Endothelial cell of umbilical vein (primary cell): ENCODE results near the gene KIAA0825. TPM values are rescaled to one million over a fixed set of nuclear protein-coding genes. Genes with fewer than 3 reads are reported as not detected.

Source experiments
- BruUV-seq: library from RNA; stranded (reverse); fragments of 400-500 nt; replicated peaks from 2 replicates; lab custom pipeline; 2021; lab: Mats Ljungman, UMichigan
- CTCF ChIA-PET: fragments of 300-600, 350-600 bp; sonication (Branson Sonifier 250); formaldehyde crosslinking; loops from one replicate; lab custom pipeline; 2021; ENCODE audit warnings: antibody characterized with exemption, inconsistent platforms; lab: Charles Lee
- POLR2A ChIA-PET: fragments of 300-600, 350-600 bp; sonication (Branson Sonifier 250); formaldehyde crosslinking; loops from one replicate; lab custom pipeline; 2021; ENCODE audit warnings: antibody characterized with exemption, inconsistent platforms; lab: Charles Lee
- DNase-seq: peaks from one replicate; pipeline ENCODE4 v3.0.0-alpha.2; 2011; ENCODE audit warnings: low read depth, low spot score
- FAIRE-seq: peaks from 2 replicates; lab custom pipeline; 2011; peaks lifted over from hg19 to GRCh38; lab: Jason Lieb, UNC
- H2AFZ ChIP-seq: 2 replicates; pipeline ENCODE4 v1.6.0; 2012; ENCODE audit warnings: low read depth, low read length, control low read depth, inconsistent platforms
- H3K27ac ChIP-seq: 2 replicates; pipeline ENCODE4 v1.5.1; 2011; ENCODE audit warnings: low read depth, mild to moderate bottlenecking, control low read depth, low read length, moderate library complexity; ENCODE audit not compliant: insufficient read depth
- H3K27me3 ChIP-seq, 2 experiments: 2 replicates each; pipeline versions ENCODE4 v1.6.0 to v1.6.1; 2011; ENCODE audit warnings: low read length in 2 of 2, mixed read lengths in 1 of 2; ENCODE audit not compliant: control insufficient read depth in 2 of 2, insufficient read depth in 2 of 2
- H3K36me3 ChIP-seq, 2 experiments: 2 replicates in 1 of 2; 3 replicates in 1 of 2; pipeline ENCODE4 v1.5.1; 2011; ENCODE audit warnings: low read length in 2 of 2, mild to moderate bottlenecking in 1 of 2, moderate library complexity in 1 of 2; ENCODE audit not compliant: control insufficient read depth in 2 of 2, insufficient read depth in 2 of 2; ENCODE audit errors: extremely low read depth in 1 of 2
- H3K4me1 ChIP-seq: 3 replicates; pipeline ENCODE4 v1.5.1; 2011; ENCODE audit warnings: mild to moderate bottlenecking, low read length; ENCODE audit not compliant: control insufficient read depth, insufficient read depth; ENCODE audit errors: extremely low read depth
- H3K4me2 ChIP-seq: 2 replicates; pipeline ENCODE4 v1.6.1; 2011; ENCODE audit warnings: low read length, control low read depth, mixed read lengths; ENCODE audit not compliant: insufficient read depth
- H3K4me3 ChIP-seq, 3 experiments: fragments of 200-600 bp in 1 of 3; sonication (generic), shearing (Covaris generic) in 1 of 3; replicated peaks in 1 of 3; 2 replicates each; pipeline ENCODE4 v1.5.1; 2011 to 2016; ENCODE audit warnings: control low read depth in 3 of 3, low read length in 3 of 3, mild to moderate bottlenecking in 2 of 3, inconsistent platforms in 1 of 3, low read depth in 1 of 3, moderate library complexity in 1 of 3; ENCODE audit not compliant: insufficient read depth in 1 of 3
- H3K79me2 ChIP-seq: 2 replicates; pipeline ENCODE4 v1.6.0; 2012; ENCODE audit warnings: low read length, inconsistent platforms; ENCODE audit not compliant: control insufficient read depth, insufficient read depth
- H3K9ac ChIP-seq: replicated peaks from 2 replicates; pipeline ENCODE3; 2011; ENCODE audit warnings: low read length, control low read depth; ENCODE audit not compliant: insufficient read depth; ENCODE audit errors: extremely low read depth
- H3K9me1 ChIP-seq: replicated peaks from 3 replicates; pipeline ENCODE4 v1.6.0; 2011; ENCODE audit warnings: mild to moderate bottlenecking, low read length; ENCODE audit not compliant: control insufficient read depth, insufficient read depth; ENCODE audit errors: extremely low read depth
- H3K9me3 ChIP-seq: replicated peaks from 2 replicates; pipeline ENCODE4 v1.5.1; 2012; ENCODE audit warnings: low read length, inconsistent platforms; ENCODE audit not compliant: control insufficient read depth, insufficient read depth
- H4K20me1 ChIP-seq: replicated peaks from 2 replicates; pipeline ENCODE3; 2011; ENCODE audit warnings: mild to moderate bottlenecking, low read length; ENCODE audit not compliant: control insufficient read depth, insufficient read depth; ENCODE audit errors: extremely low read depth
- EZH2 ChIP-seq: IDR thresholded peaks from 2 replicates; pipeline ENCODE4 v1.6.1; 2012; ENCODE audit warnings: borderline replicate concordance, low read depth, mild to moderate bottlenecking, moderate library complexity, low read length, inconsistent platforms; ENCODE audit not compliant: severe bottlenecking
- FOS ChIP-seq: IDR thresholded peaks from 2 replicates; pipeline ENCODE4 v1.6.1; 2011; ENCODE audit warnings: mild to moderate bottlenecking, low read length, moderate library complexity, borderline replicate concordance; ENCODE audit not compliant: insufficient read depth
- GATA2 ChIP-seq: IDR thresholded peaks from 2 replicates; pipeline ENCODE4 v1.7.0; 2011; ENCODE audit warnings: low read depth, mild to moderate bottlenecking, moderate library complexity, mixed read lengths, low read length; ENCODE audit not compliant: insufficient read length, insufficient read depth
- JUN ChIP-seq: IDR thresholded peaks from 2 replicates; pipeline ENCODE4 v1.6.1; 2011; ENCODE audit warnings: borderline replicate concordance, low read depth; ENCODE audit not compliant: insufficient read length, insufficient read depth
- MAX ChIP-seq: IDR thresholded peaks from 2 replicates; pipeline ENCODE4 v1.6.1; 2011; ENCODE audit not compliant: insufficient read depth, insufficient read length
- MYC ChIP-seq: IDR thresholded peaks from one replicate; pipeline ENCODE4 v1.6.1; 2011; ENCODE audit warnings: mild to moderate bottlenecking, low read depth, low read length
- POLR2AphosphoS5 ChIP-seq: IDR thresholded peaks from 2 replicates; pipeline ENCODE4 v1.6.1; 2012; ENCODE audit warnings: low read depth, mild to moderate bottlenecking, control low read depth, low read length, moderate library complexity; ENCODE audit not compliant: insufficient read depth
- dilution Hi-C: fragments of 300-500 bp; cut with MboI; formaldehyde crosslinking; loops from one replicate; pipeline ENCODE4 v1.15.0; 2019; ENCODE audit warnings: low sequenced_read_pairs; ENCODE audit not compliant: extremely low pct_ligation_motif_present
- intact Hi-C: fragments of 100-400 bp; cut with micrococcal nuclease; formaldehyde crosslinking; loops from one replicate; pipeline ENCODE4 v1.10.0; 2022
- polyA plus RNA-seq, 4 experiments: library from polyadenylated mRNA; depleted of rRNA in 3 of 4; stranded (reverse) in 3 of 4; unstranded in 1 of 4; fragments of >200 nt; gene quantifications; 2 replicates each; pipeline versions ENCODE4 v1.2.1 to v1.2.3, GENCODE V29; 2011 to 2012; ENCODE audit warnings: missing spikeins in 1 of 4
- total RNA-seq: library from RNA; stranded (reverse); gene quantifications from 2 replicates; pipeline ENCODE4 v1.2.3, GENCODE V29; 2021

Gene KIAA0825
- total and polyA plus RNA-seq, 2 donors (not counting 3 experiments of a cell fraction or from before 2014, with no cell fraction given) = 0.15 to 1.1 TPM

- dilution Hi-C loops (no loop called here), intact Hi-C loops (no loop called here)
- H3K9me1 ChIP-seq = no peaks in the 10 kb centered on the region
- no peak overlapping the region for H2AFZ ChIP-seq
- H4K20me1 ChIP-seq = no peaks in the 10 kb centered on the region
- DNase-seq (no peak), FAIRE-seq (no peak)
- H3K36me3 ChIP-seq = no peaks in the 10 kb centered on the region
- no peaks in the 10 kb centered on the region for H3K27me3 ChIP-seq
- no peak overlapping the region for H3K9ac ChIP-seq
- no peaks in the 10 kb centered on the region for H3K79me2 ChIP-seq
- H3K4me1 ChIP-seq = no peaks in the 10 kb centered on the region
- no peak overlapping the region for H3K4me3 ChIP-seq
- ChIA-PET CTCF (no interaction called here), POLR2A (no interaction called here)
- TF ChIP-seq GATA2 = no peak
- no peak for TF ChIP-seq POLR2AphosphoS5
- no peak for TF ChIP-seq MYC
- TF ChIP-seq EZH2 = no peak
- no peak for TF ChIP-seq JUN
- no peak for TF ChIP-seq MAX
- H3K4me2 ChIP-seq = no peak overlapping the region
- no peak overlapping the region for H3K27ac ChIP-seq
- no TSS peak for BruUV-seq
- no peaks in the 10 kb centered on the region for H3K9me3 ChIP-seq
Observed at GRCh38 chr5:94395468-94395867, 222.9 kb downstream of the KIAA0825 start.

- BruUV-seq = no TSS peak
- no peaks in the 10 kb centered on the region for H3K9me3 ChIP-seq
- TF ChIP-seq FOS (no peak), POLR2AphosphoS5 (no peak)
- H3K4me1 ChIP-seq = no peaks in the 10 kb centered on the region
- no peaks in the 10 kb centered on the region for H3K36me3 ChIP-seq
- intact Hi-C loops (loop anchor here (5.0 kb wide), 1 partner anchor 115 kb away; no protein-coding TSS in a partner anchor), dilution Hi-C loops (no loop called here)
- no peak overlapping the region for H2AFZ ChIP-seq
- no peak overlapping the region for H3K9ac ChIP-seq
- no peak for FAIRE-seq
- H3K9me1 ChIP-seq = no peaks in the 10 kb centered on the region
- DNase-seq = no peak
- no peaks in the 10 kb centered on the region for H3K27me3 ChIP-seq
- H3K4me2 ChIP-seq = no peak overlapping the region
- no peak overlapping the region for H3K4me3 ChIP-seq
- ChIA-PET POLR2A (no interaction called here), CTCF (interaction anchor here (1.5 kb wide), 3 partner anchors 9 to 33 kb away, joined by 3 to 4 read pairs (median 3); no protein-coding TSS in a partner anchor)
- no peaks in the 10 kb centered on the region for H3K79me2 ChIP-seq
- no peaks in the 10 kb centered on the region for H4K20me1 ChIP-seq
- no peak overlapping the region for H3K27ac ChIP-seq
Observed at GRCh38 chr5:94391996-94392395, 226.4 kb downstream of the KIAA0825 start.
